ENCODE results near the gene MEX3B.

DNA sequence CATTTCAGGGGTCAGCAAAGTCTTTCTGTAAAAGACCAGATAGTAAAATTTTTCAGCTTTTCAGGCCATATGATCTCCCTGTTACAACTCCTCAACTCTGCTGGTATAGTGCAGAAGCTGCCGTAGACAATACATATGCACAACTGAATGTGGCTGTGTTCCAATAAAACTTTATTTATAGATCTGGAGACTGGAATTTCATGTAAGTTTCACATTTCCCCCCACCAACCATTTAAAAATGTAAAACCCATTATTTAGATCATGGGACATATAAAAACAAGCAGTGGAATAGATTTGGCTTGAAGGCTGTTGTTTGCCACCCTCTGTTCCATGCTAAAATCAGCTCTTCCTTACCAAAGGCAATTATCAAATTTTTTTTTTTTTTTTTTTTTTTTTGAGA lies 28.8 kb upstream of the MEX3B start:
- TF ChIP-seq REST (IDR thresholded peaks at IDR 0.05; ENCODE audit: insufficient read depth in 1 of 2, low read depth in 2 of 2, low read length in 1 of 2) (no peak), CTCF (IDR thresholded peaks at IDR 0.05) (no peak), TCF7L2 (IDR thresholded peaks at IDR 0.05; ENCODE audit: low read depth, low read length) (no peak), SIN3A (IDR thresholded peaks at IDR 0.05; ENCODE audit: borderline replicate concordance, insufficient read depth, low read depth, low read length) (no peak)

Measured in Panc1 (cell line).